OCI-LY3 (cell line): Measurements from ENCODE around the gene OR12D2.
"Not testable (repeated sequence)": the region's sequence is repeated elsewhere in the genome, so short reads cannot be mapped to it uniquely, and the experiment has no call there.

Experiments used
- H2AFZ ChIP-seq: fragments of 200-600, 300-600 bp; shearing (Covaris generic); 2 replicates; pipeline ENCODE4 v1.6.0; 2014; ENCODE audit warnings: antibody characterized with exemption, low read depth, low read length
- H3K27ac ChIP-seq: fragments of 200-600, 300-600 bp; sonication (generic); 2 replicates; pipeline ENCODE4 v1.5.1; 2014; ENCODE audit warnings: mild to moderate bottlenecking, low read length, moderate library complexity, mixed read lengths
- H3K27me3 ChIP-seq: fragments of 200-600, 300-600 bp; sonication (generic); 2 replicates; pipeline ENCODE4 v1.6.1; 2014; ENCODE audit warnings: low read depth, low read length, mixed read lengths
- H3K36me3 ChIP-seq: fragments of 200-600, 300-600 bp; sonication (generic); replicated peaks from 2 replicates; pipeline ENCODE3; 2014; ENCODE audit warnings: low read depth, low read length, mixed read lengths
- H3K4me1 ChIP-seq: fragments of 300-600, 200-600 bp; sonication (generic); 2 replicates; pipeline ENCODE4 v1.6.1; 2014; ENCODE audit warnings: low read length, mixed read lengths
- H3K4me2 ChIP-seq: fragments of 200-600, 300-600 bp; sonication (generic); 2 replicates; pipeline ENCODE4 v1.6.1; 2014; ENCODE audit warnings: low read length, mixed read lengths
- H3K4me3 ChIP-seq: fragments of 300-600, 200-600 bp; sonication (generic); 2 replicates; pipeline ENCODE4 v1.5.1; 2014; ENCODE audit warnings: antibody characterized with exemption, mild to moderate bottlenecking, low read length, moderate library complexity
- H3K79me2 ChIP-seq: fragments of 300-600, 200-600 bp; shearing (Covaris generic); 2 replicates; pipeline ENCODE4 v1.6.1; 2014; ENCODE audit warnings: mild to moderate bottlenecking, low read length, mixed read lengths
- H3K9ac ChIP-seq: fragments of 300-600, 200-600 bp; shearing (Covaris generic); 2 replicates; pipeline ENCODE4 v1.6.0; 2014; ENCODE audit warnings: mild to moderate bottlenecking, low read length, moderate library complexity
- H3K9me3 ChIP-seq: fragments of 200-600, 300-600 bp; shearing (Covaris generic); 2 replicates; pipeline ENCODE4 v1.6.1; 2014; ENCODE audit warnings: low read length, mixed read lengths; ENCODE audit not compliant: insufficient read depth
- H4K20me1 ChIP-seq: fragments of 200-600, 300-600 bp; sonication (generic); 2 replicates; pipeline ENCODE4 v1.6.1; 2016; ENCODE audit warnings: low read length, mixed read lengths; ENCODE audit not compliant: insufficient read depth
- CTCF ChIP-seq: fragments of 200-600, 300-600 bp; sonication (generic); IDR thresholded peaks from 2 replicates; pipeline ENCODE4 v1.5.1; 2014; ENCODE audit warnings: antibody characterized with exemption, low read length, low read depth
- EZH2phosphoT487 ChIP-seq: fragments of 200-600 bp; shearing (Covaris generic); IDR thresholded peaks from 2 replicates; pipeline ENCODE4 v1.6.1; 2018; ENCODE audit warnings: antibody characterized with exemption, mixed run types, low read depth

OR12D2 gene

DNA sequence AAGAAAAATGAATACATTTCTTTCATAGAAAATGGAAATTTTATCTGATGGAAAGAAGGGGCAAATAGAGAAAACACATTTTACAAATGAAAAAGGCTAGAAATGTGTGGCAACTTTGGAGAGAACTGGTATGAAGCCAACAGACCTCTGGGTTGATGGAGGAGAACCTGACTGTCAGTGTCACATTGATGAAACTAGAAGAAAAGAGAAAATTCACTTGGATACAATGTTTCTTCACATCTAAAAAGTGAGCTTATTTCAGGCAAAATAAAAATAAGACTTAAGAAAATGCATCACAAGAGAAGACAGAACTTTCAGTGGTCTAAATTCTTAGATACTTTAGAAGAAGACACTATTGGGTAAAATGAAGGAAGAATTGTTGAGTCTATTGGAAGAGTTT is at the start of gene OR12D2:
TSS of gene OR12D2 (plus strand) at position 301 of the 400 bp plus-strand sequence. CDS start 1,069 bp downstream, outside the sequence.
- H3K27ac ChIP-seq, result no peak within 1 kb of the TSS
- no peaks in the 10 kb centered on the region for H3K27me3 ChIP-seq
- H2AFZ ChIP-seq, result no peak within 1 kb of the TSS
- no peaks in the 10 kb centered on the region for H3K9me3 ChIP-seq
- no peak within 1 kb of the TSS for H3K4me3 ChIP-seq
- no peaks in the 10 kb centered on the region for H3K4me1 ChIP-seq
- no peak for TF ChIP-seq EZH2phosphoT487
- no peak for TF ChIP-seq CTCF
- no peaks in the 10 kb centered on the region for H3K79me2 ChIP-seq
- H3K9ac ChIP-seq, result no peak within 1 kb of the TSS
- no peaks in the 10 kb centered on the region for H3K36me3 ChIP-seq
- no peaks in the 10 kb centered on the region for H4K20me1 ChIP-seq
- H3K4me2 ChIP-seq, result no peak within 1 kb of the TSS

- H3K4me3 ChIP-seq, H3K9me3 ChIP-seq: not testable (repeated sequence)
Measured at GRCh38 chr6:29349348-29349747, 46.1 kb upstream of the OR12D2 start.

DNA sequence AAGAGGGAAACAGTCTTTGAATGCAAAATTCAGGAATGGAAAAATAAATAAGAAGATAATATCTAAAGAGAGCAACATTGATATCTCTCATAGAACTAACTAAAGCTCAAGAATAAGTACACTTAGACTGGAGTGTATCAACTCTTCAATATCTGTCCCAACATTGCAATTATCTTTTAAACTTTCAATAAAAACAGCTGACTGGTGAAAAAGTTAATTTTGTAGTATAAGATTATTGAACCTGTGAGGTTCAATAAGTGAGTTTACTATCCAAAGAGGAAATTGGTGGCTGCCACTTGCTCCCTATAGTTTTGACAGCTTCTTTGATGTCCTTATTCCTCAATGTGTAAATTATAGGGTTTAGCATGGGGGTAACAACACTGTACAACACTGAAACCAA is 40.5 kb upstream of the OR12D2 start:
- no peaks in the 10 kb centered on the region for H3K79me2 ChIP-seq
- no peak overlapping the region for H3K4me3 ChIP-seq

More at GRCh38 chr6:29349348-29349747, 46.1 kb upstream of the OR12D2 start:
- not testable (repeated sequence) for H3K27ac ChIP-seq, H3K79me2 ChIP-seq, H3K4me2 ChIP-seq, H3K4me1 ChIP-seq, H3K27me3 ChIP-seq, H3K36me3 ChIP-seq, H3K9ac ChIP-seq, H4K20me1 ChIP-seq, H2AFZ ChIP-seq

DNA sequence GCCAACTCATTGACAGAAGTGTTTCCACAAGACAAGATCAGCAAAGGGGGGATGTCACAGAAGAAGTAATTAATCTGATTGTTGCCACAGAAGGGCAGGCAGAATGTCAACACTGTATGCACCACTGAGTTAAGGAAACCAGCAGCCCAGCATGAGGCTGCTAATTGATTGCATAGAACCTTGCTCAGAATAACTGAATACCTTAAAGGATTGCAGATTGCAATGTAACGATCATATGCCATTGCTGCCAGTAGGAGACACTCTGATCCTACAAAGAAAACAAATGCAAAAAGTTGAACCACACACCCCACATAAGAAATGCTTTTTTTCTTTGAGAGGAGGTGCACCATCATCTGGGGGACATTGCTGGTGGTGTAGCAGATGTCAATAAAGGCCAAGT is 39.8 kb upstream of the OR12D2 start:
- no peak overlapping the region for H2AFZ ChIP-seq
- H3K36me3 ChIP-seq, result no peaks in the 10 kb centered on the region
- no peaks in the 10 kb centered on the region for H3K4me1 ChIP-seq
- H3K27ac ChIP-seq, result no peak overlapping the region
- H3K4me3 ChIP-seq, result no peak overlapping the region
- H3K4me2 ChIP-seq, result no peak overlapping the region
- TF ChIP-seq EZH2phosphoT487 (no peak), CTCF (no peak)
- H4K20me1 ChIP-seq, result no peaks in the 10 kb centered on the region
- H3K9ac ChIP-seq, result no peak overlapping the region
- H3K27me3 ChIP-seq, result no peaks in the 10 kb centered on the region
- H3K9me3 ChIP-seq, result no peaks in the 10 kb centered on the region
- H3K79me2 ChIP-seq, result no peaks in the 10 kb centered on the region

More for the DNA sequence above, 40.5 kb upstream of the OR12D2 start:
- no peak overlapping the region for H2AFZ ChIP-seq
- H3K4me1 ChIP-seq, result no peaks in the 10 kb centered on the region
- no peak overlapping the region for H3K9ac ChIP-seq
- no peaks in the 10 kb centered on the region for H3K27me3 ChIP-seq
- no peak overlapping the region for H3K4me2 ChIP-seq
- H4K20me1 ChIP-seq, result no peaks in the 10 kb centered on the region
- no peak overlapping the region for H3K27ac ChIP-seq
- no peaks in the 10 kb centered on the region for H3K9me3 ChIP-seq
- H3K36me3 ChIP-seq, result no peaks in the 10 kb centered on the region
- TF ChIP-seq CTCF (no peak), EZH2phosphoT487 (no peak)

- Histone ChIP-seq H3K27ac (no peak within 1 kb of the TSS), H3K27me3 (no peaks in the 10 kb centered on the region), H3K4me1 (no peaks in the 10 kb centered on the region), H3K9ac (no peak within 1 kb of the TSS), H3K9me3 (no peaks in the 10 kb centered on the region), H3K79me2 (no peaks in the 10 kb centered on the region), H2AFZ (no peak within 1 kb of the TSS), H4K20me1 (no peaks in the 10 kb centered on the region), H3K36me3 (no peaks in the 10 kb centered on the region), H3K4me2 (no peak within 1 kb of the TSS), H3K4me3 (no peak within 1 kb of the TSS)
- TF ChIP-seq EZH2phosphoT487 (no peak), CTCF (no peak)
Measured at GRCh38 chr6:29368765-29369164, 26.7 kb upstream of the OR12D2 start, which contains the start of gene OR5V1. OR5V1 (minus strand) TSS chr6:29368865; CDS start chr6:29356195, 12,670 bp downstream.
